Transverse colon (tissue), 4 donors: ENCODE results near the gene CCSER2. TPM values are rescaled to one million over a fixed set of nuclear protein-coding genes. Genes with fewer than 3 reads are reported as not detected.
"Not testable (repeated sequence)": the region's sequence is repeated elsewhere in the genome, so short reads cannot be mapped to it uniquely, and the experiment has no call there.

Experiments
- DNase-seq: peaks from one replicate; pipeline ENCODE4 v3.0.0-alpha.2; 2019
- H3K27ac ChIP-seq, 4 donors: fragments of 200-600 bp; sonication (generic); 2 replicates each; pipeline ENCODE4 v1.5.1; 2016 to 2018; ENCODE audit warnings: inconsistent platforms in 4 of 4
- H3K27me3 ChIP-seq: fragments of 200-600 bp; sonication (generic); 2 replicates; pipeline ENCODE4 v1.5.1; 2017; ENCODE audit warnings: inconsistent platforms
- H3K36me3 ChIP-seq, 4 donors: fragments of 200-600 bp; sonication (generic); 2 replicates each; pipeline ENCODE4 v1.5.1; 2017 to 2019; ENCODE audit warnings: inconsistent platforms in 4 of 4
- H3K4me1 ChIP-seq, 4 donors: fragments of 200-600 bp; sonication (generic); 2 replicates each; pipeline ENCODE4 v1.5.1; 2017 to 2020; ENCODE audit warnings: inconsistent platforms in 4 of 4
- H3K4me3 ChIP-seq, 4 donors: fragments of 200-600 bp; sonication (generic); 1 replicate in 1 of 4; 2 replicates in 3 of 4; pipeline versions ENCODE4 v1.5.1 to v1.6.1; 2017 to 2019; ENCODE audit warnings: inconsistent platforms in 4 of 4
- H3K9me3 ChIP-seq, 2 donors: fragments of 200-600 bp; sonication (generic); 2 replicates each; pipeline ENCODE4 v1.5.1; 2017 to 2019; ENCODE audit warnings: inconsistent platforms in 2 of 2
- EP300 ChIP-seq: sonication (generic); formaldehyde crosslinking; IDR thresholded peaks from one replicate; pipeline ENCODE4 v1.6.1; 2017; ENCODE audit warnings: antibody characterized with exemption, low read depth
- POLR2A ChIP-seq: fragments of 450-650 bp; IDR thresholded peaks from one replicate; pipeline ENCODE4 v1.6.1; 2016; ENCODE audit warnings: antibody characterized with exemption, mild to moderate bottlenecking, moderate library complexity
- POLR2AphosphoS5 ChIP-seq, 3 donors: sonication (generic); formaldehyde crosslinking; IDR thresholded peaks; one replicate each; pipeline ENCODE4 v1.6.1; 2016; ENCODE audit warnings: antibody characterized with exemption in 3 of 3
- WGBS, 2 donors: methylation state at CpG; one replicate each; pipeline ENCODE4 v1.1.5; 2018; ENCODE audit warnings: low coverage in 1 of 2; 5-methylcytosine and 5-hydroxymethylcytosine counted together
- in situ Hi-C, 4 donors: fragments of 200-750 bp; cut with MboI; loops; one replicate each; pipeline versions ENCODE4 v1.15.0 to v1.15.1; 2017; ENCODE audit warnings: low sequenced_read_pairs in 3 of 4, low pct_ligation_motif_present in 1 of 4, low pct_unique_long_range_greater_than_20kb in 1 of 4
- intact Hi-C: fragments of 100-400 bp; cut with DNase I; formaldehyde crosslinking; loops from one replicate; pipeline ENCODE4 v1.15.1; 2023; ENCODE audit warnings: low total_unique reads
- total RNA-seq, 4 donors: library from RNA; depleted of rRNA; stranded (reverse); fragments of >200 nt; gene quantifications; one replicate each; pipeline ENCODE4 v1.1.0, GENCODE V29; 2016
- TF ChIP-seq, protein P1 (sequence below), 5 experiments: fragments of 200-600 bp in 3 of 5; fragments of 450-650 bp in 2 of 5; sonication (generic) in 3 of 5; IDR thresholded peaks; 1 replicate in 2 of 5; 2 replicates in 3 of 5; pipeline ENCODE4 v1.5.1; 2016 to 2017; ENCODE audit warnings: antibody characterized with exemption in 5 of 5, inconsistent platforms in 3 of 5, mild to moderate bottlenecking in 2 of 5, moderate library complexity in 1 of 5

The CCSER2 gene
- total RNA-seq, 4 donors from 2014 or later, result 20.9 to 45.6 (median 33.7) TPM

DNA sequence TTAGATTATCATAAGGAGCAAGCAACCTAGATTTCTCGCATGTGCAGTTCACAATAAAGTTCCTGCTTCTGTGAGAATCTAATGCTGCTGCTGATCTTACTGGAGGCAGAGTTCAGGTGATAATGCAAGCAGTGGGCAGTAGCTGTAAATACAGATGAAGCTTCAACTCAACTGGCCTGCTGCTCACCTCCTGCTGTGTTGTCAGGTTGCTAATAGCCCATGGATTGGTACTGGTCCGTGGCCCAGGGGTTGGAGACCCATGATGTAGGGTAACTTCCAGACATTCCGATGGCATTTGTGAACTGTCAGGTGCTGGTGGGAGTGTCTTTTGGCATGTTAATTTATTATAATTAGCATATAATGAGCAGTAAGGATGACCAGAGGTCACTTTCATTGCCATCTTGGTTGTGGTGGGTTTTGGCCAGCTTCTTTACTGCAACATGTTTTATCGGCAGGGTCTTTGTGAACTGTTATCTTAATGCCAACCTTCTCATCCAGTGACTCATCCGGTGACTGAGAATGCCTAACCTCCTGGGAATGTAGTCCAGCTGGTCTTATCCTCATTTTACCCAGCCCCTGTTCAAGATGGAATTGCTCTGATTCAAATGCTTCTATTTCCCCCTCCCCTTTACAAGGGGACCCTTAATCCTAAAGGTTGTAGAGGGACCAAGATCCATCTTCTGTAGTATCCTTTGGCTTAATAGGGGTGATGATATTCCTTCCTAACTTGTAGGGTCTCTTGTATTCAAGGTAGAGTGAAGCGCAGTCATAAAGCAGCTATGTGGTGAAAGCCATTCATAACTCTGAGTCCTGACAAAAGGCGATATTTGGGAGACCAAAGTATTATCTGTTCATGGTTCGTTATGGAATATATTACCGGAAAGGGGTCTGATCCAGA lies 165.8 kb downstream of the CCSER2 start:
- Histone ChIP-seq H3K27ac (no peak overlapping the region), H3K4me1 (peaks cover 0 to 3% (median 0%) of the 10 kb centered on the region in 4 donors), H3K9me3 (no peaks in the 10 kb centered on the region), H3K4me3 (no peak overlapping the region), H3K27me3 (no peaks in the 10 kb centered on the region), H3K36me3 (no peaks in the 10 kb centered on the region)
- no peak for TF ChIP-seq EP300
- TF ChIP-seq POLR2AphosphoS5 (IDR thresholded peaks at IDR 0.05), result no peak
- TF ChIP-seq POLR2A, result no peak
- TF ChIP-seq, protein P1, sequence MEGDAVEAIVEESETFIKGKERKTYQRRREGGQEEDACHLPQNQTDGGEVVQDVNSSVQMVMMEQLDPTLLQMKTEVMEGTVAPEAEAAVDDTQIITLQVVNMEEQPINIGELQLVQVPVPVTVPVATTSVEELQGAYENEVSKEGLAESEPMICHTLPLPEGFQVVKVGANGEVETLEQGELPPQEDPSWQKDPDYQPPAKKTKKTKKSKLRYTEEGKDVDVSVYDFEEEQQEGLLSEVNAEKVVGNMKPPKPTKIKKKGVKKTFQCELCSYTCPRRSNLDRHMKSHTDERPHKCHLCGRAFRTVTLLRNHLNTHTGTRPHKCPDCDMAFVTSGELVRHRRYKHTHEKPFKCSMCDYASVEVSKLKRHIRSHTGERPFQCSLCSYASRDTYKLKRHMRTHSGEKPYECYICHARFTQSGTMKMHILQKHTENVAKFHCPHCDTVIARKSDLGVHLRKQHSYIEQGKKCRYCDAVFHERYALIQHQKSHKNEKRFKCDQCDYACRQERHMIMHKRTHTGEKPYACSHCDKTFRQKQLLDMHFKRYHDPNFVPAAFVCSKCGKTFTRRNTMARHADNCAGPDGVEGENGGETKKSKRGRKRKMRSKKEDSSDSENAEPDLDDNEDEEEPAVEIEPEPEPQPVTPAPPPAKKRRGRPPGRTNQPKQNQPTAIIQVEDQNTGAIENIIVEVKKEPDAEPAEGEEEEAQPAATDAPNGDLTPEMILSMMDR (IDR thresholded peaks at IDR 0.05), result no peak
- intact Hi-C loops, result no loop called here
- DNase-seq, result no peak
- in situ Hi-C loops, result no loop called here
- 95 to 100% methylated on average over 5 to 9 of the region's 9 CpGs for WGBS, 2 donors

DNA sequence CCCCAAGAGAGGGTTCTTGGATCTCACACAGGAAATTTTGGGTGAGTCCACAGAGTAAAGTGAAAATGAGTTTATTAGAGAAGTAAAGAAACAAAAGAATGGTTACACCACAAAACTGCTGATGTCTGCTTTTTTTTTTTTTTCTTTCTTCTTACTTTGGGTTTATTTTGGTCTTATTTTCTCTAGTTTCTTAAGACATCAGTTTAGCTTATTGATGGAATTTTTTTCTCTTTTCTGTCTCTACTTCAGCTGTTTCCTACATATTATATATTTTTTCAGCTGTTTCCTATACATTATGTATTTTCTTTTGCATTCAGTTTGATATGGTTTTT lies 166.4 kb downstream of the CCSER2 start:
- no peaks in the 10 kb centered on the region for H3K36me3 ChIP-seq
- H3K9me3 ChIP-seq, result no peaks in the 10 kb centered on the region
- no peaks in the 10 kb centered on the region for H3K27me3 ChIP-seq
- no peak for DNase-seq
- peaks cover 0 to 5% (median 0%) of the 10 kb centered on the region in 4 donors for H3K4me1 ChIP-seq
- no peak overlapping the region for H3K4me3 ChIP-seq
- in situ Hi-C loops, result no loop called here
- H3K27ac ChIP-seq, result no peak overlapping the region
- intact Hi-C loops, result no loop called here
- TF ChIP-seq EP300 (no peak), POLR2A (no peak), POLR2AphosphoS5 (IDR thresholded peaks at IDR 0.05) (no peak)
- TF ChIP-seq, protein P1 (IDR thresholded peaks at IDR 0.05), result no peak

DNA sequence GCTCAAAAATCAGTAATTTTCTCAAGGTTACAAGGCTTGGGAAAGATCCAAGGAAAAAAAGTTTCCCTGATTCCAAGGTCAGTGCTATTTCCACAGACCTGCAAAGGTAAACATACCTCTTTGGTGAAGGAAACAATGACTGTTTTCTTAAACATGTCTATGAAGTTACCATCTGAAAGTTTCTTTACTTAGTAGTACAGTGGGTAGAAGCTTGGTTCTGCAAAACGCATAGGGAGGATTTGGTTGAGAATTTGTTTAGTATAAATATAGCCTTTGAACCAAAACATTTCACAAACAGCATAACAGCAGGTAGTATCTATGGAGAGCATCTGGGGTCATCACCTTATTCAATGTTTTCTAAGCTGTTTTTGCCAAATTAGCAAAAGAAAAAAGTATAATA lies 169.6 kb downstream of the CCSER2 start:
- 20 to 23% methylated on average over 1 of the region's 1 CpG for WGBS, 2 donors
- TF ChIP-seq POLR2A, result no peak
- no peak for TF ChIP-seq POLR2AphosphoS5 (IDR thresholded peaks at IDR 0.05)
- TF ChIP-seq EP300, result no peak
- TF ChIP-seq, protein P1 (IDR thresholded peaks at IDR 0.05), result no peak
- in situ Hi-C loops, result no loop called here
- DNase-seq, result no peak
- peaks cover 0 to 12% (median 0%) of the 10 kb centered on the region in 4 donors for H3K4me1 ChIP-seq
- intact Hi-C loops, result no loop called here
- no peak overlapping the region for H3K27ac ChIP-seq
- H3K27me3 ChIP-seq, result no peaks in the 10 kb centered on the region
- no peaks in the 10 kb centered on the region for H3K9me3 ChIP-seq
- H3K36me3 ChIP-seq, result no peaks in the 10 kb centered on the region
- no peak overlapping the region for H3K4me3 ChIP-seq

DNA sequence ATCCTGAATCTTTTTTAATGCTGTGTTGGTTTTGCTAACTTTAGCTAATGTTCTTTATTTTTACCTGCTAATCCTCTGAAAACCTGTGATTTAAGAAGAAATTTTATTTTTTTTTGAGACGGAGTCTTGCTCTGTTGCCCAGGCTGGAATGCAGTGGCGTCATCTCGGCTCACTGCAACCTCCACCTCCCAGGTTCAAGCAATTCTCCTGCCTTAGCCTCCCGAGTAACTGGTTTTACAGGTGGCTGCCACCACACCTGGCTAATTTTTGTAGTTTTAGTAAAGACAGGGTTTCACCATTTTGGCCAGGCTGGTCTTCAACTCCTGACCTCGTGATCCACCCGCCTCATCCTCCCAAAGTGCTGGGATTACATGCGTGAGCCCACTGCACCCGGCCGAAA lies 170.7 kb downstream of the CCSER2 start:
- in situ Hi-C loops, H3K27me3 ChIP-seq, H3K9me3 ChIP-seq, H3K4me3 ChIP-seq, DNase-seq, H3K36me3 ChIP-seq, H3K27ac ChIP-seq, intact Hi-C loops: not testable (repeated sequence)
- 97 to 100% methylated on average over 5 to 9 of the region's 9 CpGs for WGBS, 2 donors
- peaks cover 0 to 12% (median 0%) of the 10 kb centered on the region in 4 donors for H3K4me1 ChIP-seq

DNA sequence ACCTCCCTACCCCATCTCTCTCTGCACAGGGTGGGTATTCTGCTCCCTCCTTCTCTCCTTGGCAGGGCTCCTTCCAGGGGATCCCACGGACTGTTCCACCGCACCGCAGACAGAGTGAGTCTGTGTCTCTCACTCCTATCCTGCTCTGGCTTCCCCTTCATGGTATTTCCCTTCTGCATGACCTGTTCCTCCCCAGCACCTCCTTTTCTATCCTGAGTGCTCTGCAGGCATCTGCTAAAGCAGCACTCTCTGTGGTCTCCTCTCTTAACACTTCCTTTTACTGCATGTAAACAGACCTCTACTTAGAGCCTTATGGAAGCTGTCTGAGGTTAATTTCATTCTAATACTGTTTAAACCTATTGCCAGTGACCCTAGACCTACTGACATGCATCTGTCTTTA lies 171.5 kb downstream of the CCSER2 start:
- H3K36me3 ChIP-seq, result no peaks in the 10 kb centered on the region
- H3K4me1 ChIP-seq, result peaks cover 0 to 12% (median 0%) of the 10 kb centered on the region in 4 donors
- no peak overlapping the region for H3K4me3 ChIP-seq
- no peaks in the 10 kb centered on the region for H3K9me3 ChIP-seq
- intact Hi-C loops, result no loop called here
- H3K27ac ChIP-seq, result no peak overlapping the region
- in situ Hi-C loops, result no loop called here
- DNase-seq, result no peak
- 70% methylated on average over 3 of the region's 3 CpGs; no CpG with 5 or more reads in 1 of the 2 donors for WGBS, 2 donors
- TF ChIP-seq POLR2A (no peak), EP300 (no peak), POLR2AphosphoS5 (IDR thresholded peaks at IDR 0.05) (no peak)
- TF ChIP-seq, protein P1 (IDR thresholded peaks at IDR 0.05), result no peak
- H3K27me3 ChIP-seq, result no peaks in the 10 kb centered on the region
